Fibroblast of lung (primary cell): Measurements from ENCODE around the gene SPTBN1.

Experiments
- CTCF ChIP-seq, 2 donors: IDR thresholded peaks in 1 of 2; conservative IDR thresholded peaks in 1 of 2; 1 replicate in 1 of 2; 2 replicates in 1 of 2; pipeline ENCODE4 v1.5.1; 2011 to 2012; ENCODE audit warnings: low read length in 2 of 2, control low read depth in 1 of 2, inconsistent platforms in 1 of 2, low read depth in 1 of 2, mild to moderate bottlenecking in 1 of 2
- EZH2 ChIP-seq: IDR thresholded peaks from 2 replicates; pipeline ENCODE4 v1.5.1; 2012; ENCODE audit warnings: low read length, control low read depth, mild to moderate bottlenecking; ENCODE audit errors: missing control alignments

- TF ChIP-seq CTCF (conservative IDR thresholded peaks at IDR 0.05 in 1 of 2, IDR thresholded peaks at IDR 0.05 in 1 of 2; ENCODE audit: low read depth in 1 of 2, low read length in 2 of 2) = no peak
- no peak for TF ChIP-seq EZH2
These were observed 52.4 kb downstream of the SPTBN1 start for GRCh38 chr2:54508541-54508940.
